Esophagus mucosa (tissue), 1 donor: ENCODE data around the gene HOMER2. TPM values are rescaled to one million over a fixed set of nuclear protein-coding genes. Genes with fewer than 3 reads are reported as not detected.

ENCODE experiments used
- ATAC-seq: fragments of 200-7000 bp; cut with Tn5 transposase; one replicate; pipeline ENCODE4 v1.9.1; 2020
- total RNA-seq: library from RNA; stranded (reverse); gene quantifications from one replicate; pipeline ENCODE4 v1.2.4, GENCODE V29; 2023
- donor health status: DM: yes; HTN: yes; CAD: no.

The HOMER2 gene
- total RNA-seq, 1 donor from 2014 or later = 26.3 TPM

- ATAC-seq = no peak
These were observed 97.0 kb downstream of the HOMER2 start for GRCh38 chr15:82855286-82856100.

- no peak for ATAC-seq
These were observed 98.0 kb downstream of the HOMER2 start for GRCh38 chr15:82854554-82854953.

GRCh38 chr15:82852941-82853561, 99.5 kb downstream of the HOMER2 start:
- ATAC-seq = no peak

GRCh38 chr15:82851981-82852511, 100.5 kb downstream of the HOMER2 start:
- no peak for ATAC-seq

- no peak for ATAC-seq
These were observed 101.1 kb downstream of the HOMER2 start for GRCh38 chr15:82851306-82851850.

GRCh38 chr15:82850731-82851130, 101.8 kb downstream of the HOMER2 start:
- ATAC-seq = no peak

- peak; percentile 76 for ATAC-seq
These were observed 102.7 kb downstream of the HOMER2 start for GRCh38 chr15:82849556-82850512.

- ATAC-seq = no peak
These were observed 104.1 kb downstream of the HOMER2 start for GRCh38 chr15:82848241-82848993.

GRCh38 chr15:82847703-82848102, 104.8 kb downstream of the HOMER2 start:
- ATAC-seq = no peak

GRCh38 chr15:82846621-82847020, 105.9 kb downstream of the HOMER2 start:
- ATAC-seq = no peak

GRCh38 chr15:82845686-82846085, 106.8 kb downstream of the HOMER2 start:
- no peak for ATAC-seq

- ATAC-seq = no peak
These were observed 109.0 kb downstream of the HOMER2 start for GRCh38 chr15:82843566-82843965.

GRCh38 chr15:82840166-82840565, 112.4 kb downstream of the HOMER2 start:
- no peak for ATAC-seq

GRCh38 chr15:82839136-82839535, 113.4 kb downstream of the HOMER2 start:
- no peak for ATAC-seq

- peak; percentile 7 for ATAC-seq
These were observed 114.3 kb downstream of the HOMER2 start for GRCh38 chr15:82838096-82838735.

GRCh38 chr15:82835391-82835917, 117.1 kb downstream of the HOMER2 start:
- ATAC-seq = no peak

GRCh38 chr15:82833362-82833682, 119.2 kb downstream of the HOMER2 start:
- ATAC-seq = peak; percentile 6

GRCh38 chr15:82832601-82833361, 119.7 kb downstream of the HOMER2 start:
- peak; percentile 79 for ATAC-seq

GRCh38 chr15:82831894-82832600, 120.5 kb downstream of the HOMER2 start:
- no peak for ATAC-seq
